Measurements from ENCODE around the gene ZNF316.

The ZNF316 gene

GRCh38 chr7:6643915-6644625, 7.0 kb downstream of the ZNF316 start:
- no peak overlapping the region for H3K4me3 ChIP-seq (ENCODE audit: low read depth, low read length)
- no peak for DNase-seq (ENCODE audit: low read depth)

- no peak for DNase-seq (ENCODE audit: low read depth)
Measured at GRCh38 chr7:6644728-6645127, 7.6 kb downstream of the ZNF316 start.

GRCh38 chr7:6646465-6646864, 9.3 kb downstream of the ZNF316 start:
- no peak for DNase-seq (ENCODE audit: low read depth)
- H3K4me3 ChIP-seq (ENCODE audit: low read depth, low read length): no peak overlapping the region

More at GRCh38 chr7:6644728-6645127, 7.6 kb downstream of the ZNF316 start:
- H3K4me3 ChIP-seq (ENCODE audit: low read depth, low read length): no peak overlapping the region

- no peak for DNase-seq (ENCODE audit: low read depth)
- no peak overlapping the region for H3K4me3 ChIP-seq (ENCODE audit: low read depth, low read length)
Measured at GRCh38 chr7:6647080-6647479, 10.0 kb downstream of the ZNF316 start.

- H3K4me3 ChIP-seq (ENCODE audit: low read depth, low read length): no peak overlapping the region
- no peak for DNase-seq (ENCODE audit: low read depth)
Measured at GRCh38 chr7:6647541-6647940, 10.4 kb downstream of the ZNF316 start.

GRCh38 chr7:6648066-6648814, 11.1 kb downstream of the ZNF316 start:
- H3K4me3 ChIP-seq (ENCODE audit: low read depth, low read length): no peak overlapping the region

GRCh38 chr7:6648815-6649104, 11.6 kb downstream of the ZNF316 start:
- H3K4me3 ChIP-seq (ENCODE audit: low read depth, low read length): no peak overlapping the region

More at GRCh38 chr7:6648066-6648814, 11.1 kb downstream of the ZNF316 start:
- DNase-seq (ENCODE audit: low read depth): no peak

GRCh38 chr7:6649241-6649961, 12.3 kb downstream of the ZNF316 start:
- no peak for DNase-seq (ENCODE audit: low read depth)
- H3K4me3 ChIP-seq (ENCODE audit: low read depth, low read length): no peak overlapping the region

More at GRCh38 chr7:6648815-6649104, 11.6 kb downstream of the ZNF316 start:
- DNase-seq (ENCODE audit: low read depth): no peak

GRCh38 chr7:6650086-6650485, 13.0 kb downstream of the ZNF316 start:
- no peak for DNase-seq (ENCODE audit: low read depth)
- no peak overlapping the region for H3K4me3 ChIP-seq (ENCODE audit: low read depth, low read length)

GRCh38 chr7:6650521-6651011, 13.4 kb downstream of the ZNF316 start:
- H3K4me3 ChIP-seq (ENCODE audit: low read depth, low read length): no peak overlapping the region
- no peak for DNase-seq (ENCODE audit: low read depth)

GRCh38 chr7:6651851-6652445, 14.8 kb downstream of the ZNF316 start:
- DNase-seq (ENCODE audit: low read depth): no peak
- no peak overlapping the region for H3K4me3 ChIP-seq (ENCODE audit: low read depth, low read length)

- DNase-seq (ENCODE audit: low read depth): no peak
- no peak overlapping the region for H3K4me3 ChIP-seq (ENCODE audit: low read depth, low read length)
Measured at GRCh38 chr7:6652446-6653011, 15.4 kb downstream of the ZNF316 start.

GRCh38 chr7:6653071-6654003, 16.2 kb downstream of the ZNF316 start:
- DNase-seq (ENCODE audit: low read depth): no peak
- H3K4me3 ChIP-seq (ENCODE audit: low read depth, low read length): no peak overlapping the region

- no peak overlapping the region for H3K4me3 ChIP-seq (ENCODE audit: low read depth, low read length)
- no peak for DNase-seq (ENCODE audit: low read depth)
Measured at GRCh38 chr7:6654113-6654841, 17.2 kb downstream of the ZNF316 start.

- no peak for DNase-seq (ENCODE audit: low read depth)
- H3K4me3 ChIP-seq (ENCODE audit: low read depth, low read length): no peak overlapping the region
Measured at GRCh38 chr7:6654842-6655610, 17.9 kb downstream of the ZNF316 start.

GRCh38 chr7:6655636-6656385, 18.7 kb downstream of the ZNF316 start:
- DNase-seq (ENCODE audit: low read depth): no peak
- no peak overlapping the region for H3K4me3 ChIP-seq (ENCODE audit: low read depth, low read length)

- no peak overlapping the region for H3K4me3 ChIP-seq (ENCODE audit: low read depth, low read length)
- no peak for DNase-seq (ENCODE audit: low read depth)
Measured at GRCh38 chr7:6656413-6656812, 19.3 kb downstream of the ZNF316 start.

Data from skeletal muscle cell (primary cell).